H1 (cell line): ENCODE data around the gene PAGE2B. TPM values are rescaled to one million over a fixed set of nuclear protein-coding genes. Genes with fewer than 3 reads are reported as not detected.

Source experiments
- CHD7 ChIP-seq: fragments of 300-600 bp; sonication (generic); IDR thresholded peaks from 2 replicates; pipeline ENCODE4 v1.7.1; 2012; ENCODE audit warnings: low read length, moderate library complexity, mild to moderate bottlenecking, inconsistent platforms; ENCODE audit not compliant: insufficient replicate concordance
- EZH2 ChIP-seq: fragments of 200-600 bp; sonication (generic); IDR thresholded peaks from 2 replicates; pipeline ENCODE4 v1.7.1; 2012; ENCODE audit warnings: low read depth, mild to moderate bottlenecking, moderate library complexity, low read length, inconsistent platforms; ENCODE audit not compliant: severe bottlenecking
- polyA plus RNA-seq, 7 experiments: library from polyadenylated mRNA; depleted of rRNA in 3 of 7; stranded (reverse) in 5 of 7; unstranded in 2 of 7; fragments of >200 nt in 5 of 7; fragments of 200-250 nt in 2 of 7; gene quantifications; 1 replicate in 5 of 7; 2 replicates in 1 of 7; 4 replicates in 1 of 7; pipeline versions ENCODE4 v1.2.1 to v1.2.3, GENCODE V29; 2011 to 2013; ENCODE audit warnings: missing spikeins in 2 of 7, mixed read lengths in 2 of 7
- total RNA-seq: library from RNA; stranded (reverse); fragmentation: NEBNext Ultra II Directional; extraction: Animal tissue kit (Norgen Biotek cat#: 25700); gene quantifications from 2 replicates; pipeline ENCODE4 v1.2.1, GENCODE V29; 2021

Gene PAGE2B
- total and polyA plus RNA-seq, 2 of the 8 experiments (the other 6 are each of a cell fraction or from before 2014, with no cell fraction given) = not detected

GRCh38 chrX:55109306-55109705 is 34.5 kb downstream of the PAGE2B start (continued):
- TF ChIP-seq CHD7 (no peak), EZH2 (no peak)
